ENCODE measurements around the gene LAMC2.
A peak's percentile ranks its signal among the peaks of the same experiment; 100 is the strongest.

The LAMC2 gene

GRCh38 chr1:183223467-183223866 is 37.4 kb downstream of the LAMC2 start:
- H3K4me3 ChIP-seq (ENCODE audit: low read depth, low read length) = no peak overlapping the region
- TF ChIP-seq CTCF (IDR thresholded peaks at IDR 0.05; ENCODE audit: borderline replicate concordance, insufficient read depth, low read depth, low read length) = no peak

- no peak for TF ChIP-seq CTCF (IDR thresholded peaks at IDR 0.05; ENCODE audit: borderline replicate concordance, insufficient read depth, low read depth, low read length)
- no peak overlapping the region for H3K4me3 ChIP-seq (ENCODE audit: low read depth, low read length)
These were observed 40.3 kb downstream of the LAMC2 start for GRCh38 chr1:183226361-183226760.

GRCh38 chr1:183226963-183227362 is 40.9 kb downstream of the LAMC2 start:
- TF ChIP-seq CTCF (IDR thresholded peaks at IDR 0.05; ENCODE audit: borderline replicate concordance, insufficient read depth, low read depth, low read length) = no peak
- H3K4me3 ChIP-seq (ENCODE audit: low read depth, low read length) = no peak overlapping the region

- no peak overlapping the region for H3K4me3 ChIP-seq (ENCODE audit: low read depth, low read length)
- TF ChIP-seq CTCF (IDR thresholded peaks at IDR 0.05; ENCODE audit: borderline replicate concordance, insufficient read depth, low read depth, low read length) = peak; percentile 89
These were observed 41.6 kb downstream of the LAMC2 start for GRCh38 chr1:183227422-183228346.

GRCh38 chr1:183228347-183229220 is 42.5 kb downstream of the LAMC2 start:
- no peak overlapping the region for H3K4me3 ChIP-seq (ENCODE audit: low read depth, low read length)
- TF ChIP-seq CTCF (IDR thresholded peaks at IDR 0.05; ENCODE audit: borderline replicate concordance, insufficient read depth, low read depth, low read length) = no peak

- no peak for TF ChIP-seq CTCF (IDR thresholded peaks at IDR 0.05; ENCODE audit: borderline replicate concordance, insufficient read depth, low read depth, low read length)
These were observed 44.3 kb downstream of the LAMC2 start for GRCh38 chr1:183230413-183230812.

More at GRCh38 chr1:183230413-183230812, 44.3 kb downstream of the LAMC2 start:
- no peak overlapping the region for H3K4me3 ChIP-seq (ENCODE audit: low read depth, low read length)

Measured in GM12875 (cell line).